ENCODE measurements around the gene RPLP1. TPM values are rescaled to one million over a fixed set of nuclear protein-coding genes. Genes with fewer than 3 reads are reported as not detected.
A peak's percentile ranks its signal among the peaks of the same experiment; 100 is the strongest.

Gene RPLP1
- total RNA-seq = 74.7 and 82.4 TPM in 2 replicates
- polyA plus RNA-seq = 621 and 633 TPM in 2 replicates
- polyA plus RNA-seq (2012) = 2,184 and 2,401 TPM in 2 replicates
- 489 and 632 TPM in 2 replicates for polyA minus RNA-seq (ENCODE audit: low replicate concordance)

DNA sequence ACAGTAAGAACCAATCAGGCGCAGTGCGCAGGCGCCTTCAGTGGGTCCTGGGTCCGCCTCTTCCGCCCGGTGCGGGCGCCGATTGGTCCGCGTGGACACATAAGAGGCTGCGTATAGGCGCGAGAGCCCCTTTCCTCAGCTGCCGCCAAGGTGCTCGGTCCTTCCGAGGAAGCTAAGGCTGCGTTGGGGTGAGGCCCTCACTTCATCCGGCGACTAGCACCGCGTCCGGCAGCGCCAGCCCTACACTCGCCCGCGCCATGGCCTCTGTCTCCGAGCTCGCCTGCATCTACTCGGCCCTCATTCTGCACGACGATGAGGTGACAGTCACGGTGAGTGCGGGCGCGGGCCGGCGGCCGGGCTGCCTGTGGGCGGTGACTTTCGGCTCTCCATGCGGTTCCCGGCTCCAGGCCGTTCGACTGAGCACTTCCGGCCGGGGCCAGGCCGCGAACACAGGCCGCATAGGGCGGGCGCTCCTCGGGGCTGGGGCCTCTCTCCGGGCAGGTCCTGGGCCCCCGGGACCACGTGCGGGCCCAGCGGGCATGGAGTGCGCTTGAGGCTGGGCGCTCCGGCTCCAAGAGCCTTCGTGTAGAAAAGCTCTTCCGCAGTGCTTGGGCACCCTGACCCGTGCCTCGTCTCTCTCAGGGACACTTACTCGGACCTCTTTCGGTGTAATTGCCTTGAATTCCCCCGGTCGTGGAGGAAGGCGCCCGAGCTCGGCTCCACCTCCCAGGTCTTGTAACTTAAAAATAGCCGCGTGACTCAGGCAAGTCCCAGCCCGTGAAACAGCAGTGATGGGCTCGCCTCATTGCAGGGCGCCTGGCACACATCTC is at the start of gene RPLP1:
RPLP1 (plus strand) TSS at position 127 of the 830 bp plus-strand sequence; CDS start at position 258, 131 bp downstream.
- peak; percentile 90 to 96 for DNase-seq (ENCODE audit: low read depth in 2 of 2)
- H2AFZ ChIP-seq (ENCODE audit: low read length) = peak within 1 kb of the TSS; percentile 60

DNA sequence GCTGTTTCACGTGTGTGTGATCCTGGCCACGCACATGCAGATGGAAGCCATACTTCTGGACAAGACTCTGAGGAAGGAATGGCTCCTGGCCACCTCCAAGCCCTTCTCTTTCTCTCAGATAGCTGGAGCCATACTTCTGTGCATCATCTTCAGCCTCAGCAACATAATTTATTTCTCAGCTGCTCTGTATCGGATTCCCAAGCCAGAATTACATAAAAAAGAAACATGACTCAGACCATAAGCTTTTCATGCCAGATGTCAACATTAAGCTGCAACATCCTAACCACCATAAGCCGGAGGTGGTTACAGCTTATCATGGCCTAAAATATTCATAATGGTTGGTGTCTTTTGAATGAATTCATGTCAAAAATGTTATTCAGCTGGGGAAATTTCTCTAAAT is 49.0 kb upstream of the RPLP1 start:
- H3K27ac ChIP-seq (ENCODE audit: insufficient read depth, low read length) = peak overlapping the region; percentile 40
- H3K27me3 ChIP-seq (ENCODE audit: control insufficient read depth, insufficient read depth, low read length) = no peaks in the 10 kb centered on the region
- no peak overlapping the region for H2AFZ ChIP-seq (ENCODE audit: low read length)
- no peak overlapping the region for H3K9ac ChIP-seq (ENCODE audit: insufficient read depth, low read length)
- no peaks in the 10 kb centered on the region for H3K36me3 ChIP-seq (ENCODE audit: control insufficient read depth, insufficient read depth, low read length)
- H3K4me1 ChIP-seq (ENCODE audit: control insufficient read depth, extremely low read depth, insufficient read depth, low read length) = peaks cover 14% of the 10 kb centered on the region
- no peaks in the 10 kb centered on the region for H3K9me3 ChIP-seq (ENCODE audit: control insufficient read depth, insufficient read depth, low read depth, low read length)
- TF ChIP-seq, protein P1, sequence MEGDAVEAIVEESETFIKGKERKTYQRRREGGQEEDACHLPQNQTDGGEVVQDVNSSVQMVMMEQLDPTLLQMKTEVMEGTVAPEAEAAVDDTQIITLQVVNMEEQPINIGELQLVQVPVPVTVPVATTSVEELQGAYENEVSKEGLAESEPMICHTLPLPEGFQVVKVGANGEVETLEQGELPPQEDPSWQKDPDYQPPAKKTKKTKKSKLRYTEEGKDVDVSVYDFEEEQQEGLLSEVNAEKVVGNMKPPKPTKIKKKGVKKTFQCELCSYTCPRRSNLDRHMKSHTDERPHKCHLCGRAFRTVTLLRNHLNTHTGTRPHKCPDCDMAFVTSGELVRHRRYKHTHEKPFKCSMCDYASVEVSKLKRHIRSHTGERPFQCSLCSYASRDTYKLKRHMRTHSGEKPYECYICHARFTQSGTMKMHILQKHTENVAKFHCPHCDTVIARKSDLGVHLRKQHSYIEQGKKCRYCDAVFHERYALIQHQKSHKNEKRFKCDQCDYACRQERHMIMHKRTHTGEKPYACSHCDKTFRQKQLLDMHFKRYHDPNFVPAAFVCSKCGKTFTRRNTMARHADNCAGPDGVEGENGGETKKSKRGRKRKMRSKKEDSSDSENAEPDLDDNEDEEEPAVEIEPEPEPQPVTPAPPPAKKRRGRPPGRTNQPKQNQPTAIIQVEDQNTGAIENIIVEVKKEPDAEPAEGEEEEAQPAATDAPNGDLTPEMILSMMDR (conservative IDR thresholded peaks at IDR 0.05 in 1 of 2, IDR thresholded peaks at IDR 0.05 in 1 of 2; ENCODE audit: low read depth in 1 of 2, low read length in 2 of 2) = no peak
- TF ChIP-seq EZH2 (IDR thresholded peaks at IDR 0.05; ENCODE audit: low read length, missing control alignments) = no peak
- H3K79me2 ChIP-seq (ENCODE audit: control insufficient read depth, insufficient read depth, low read length) = peaks cover 4% of the 10 kb centered on the region
- peak; percentile 88 to 93 for DNase-seq (ENCODE audit: low read depth in 2 of 2)
- peak overlapping the region; percentile 55 for H3K4me2 ChIP-seq (ENCODE audit: extremely low read depth, insufficient read depth, low read length)
- no peaks in the 10 kb centered on the region for H4K20me1 ChIP-seq (ENCODE audit: control insufficient read depth, extremely low read depth, insufficient read depth, low read length)
- H3K4me3 ChIP-seq (replicated peaks in 1 of 4; ENCODE audit: control extremely low read depth in 1 of 4, insufficient read depth in 1 of 4, low read depth in 3 of 4, low read length in 4 of 4) = no peak overlapping the region

More for the DNA sequence above, at the start of gene RPLP1:
- Histone ChIP-seq H3K9me3 (ENCODE audit: control insufficient read depth, insufficient read depth, low read depth, low read length) (no peaks in the 10 kb centered on the region), H3K36me3 (ENCODE audit: control insufficient read depth, insufficient read depth, low read length) (peaks cover 4% of the 10 kb centered on the region), H3K27ac (ENCODE audit: insufficient read depth, low read length) (peak within 1 kb of the TSS; percentile 68), H4K20me1 (ENCODE audit: control insufficient read depth, extremely low read depth, insufficient read depth, low read length) (peaks cover 6% of the 10 kb centered on the region), H3K4me1 (ENCODE audit: control insufficient read depth, extremely low read depth, insufficient read depth, low read length) (peaks cover 9% of the 10 kb centered on the region), H3K9ac (ENCODE audit: insufficient read depth, low read length) (peak within 1 kb of the TSS; percentile 82), H3K79me2 (ENCODE audit: control insufficient read depth, insufficient read depth, low read length) (peaks cover 34% of the 10 kb centered on the region), H3K4me2 (ENCODE audit: extremely low read depth, insufficient read depth, low read length) (peak within 1 kb of the TSS; percentile 53), H3K27me3 (ENCODE audit: control insufficient read depth, insufficient read depth, low read length) (no peaks in the 10 kb centered on the region), H3K4me3 (replicated peaks in 1 of 4; ENCODE audit: control extremely low read depth in 1 of 4, insufficient read depth in 1 of 4, low read depth in 3 of 4, low read length in 4 of 4) (peak within 1 kb of the TSS; percentile 71 to 97 (median 81))
- TF ChIP-seq EZH2 (IDR thresholded peaks at IDR 0.05; ENCODE audit: low read length, missing control alignments) = no peak
- TF ChIP-seq, protein P1 (conservative IDR thresholded peaks at IDR 0.05 in 1 of 2, IDR thresholded peaks at IDR 0.05 in 1 of 2; ENCODE audit: low read depth in 1 of 2, low read length in 2 of 2) = no peak

GRCh38 chr15:69405110-69405509 is 47.5 kb upstream of the RPLP1 start:
- Histone ChIP-seq H4K20me1 (ENCODE audit: control insufficient read depth, extremely low read depth, insufficient read depth, low read length) (no peaks in the 10 kb centered on the region), H3K4me3 (replicated peaks in 1 of 4; ENCODE audit: control extremely low read depth in 1 of 4, insufficient read depth in 1 of 4, low read depth in 3 of 4, low read length in 4 of 4) (no peak overlapping the region), H2AFZ (ENCODE audit: low read length) (no peak overlapping the region), H3K79me2 (ENCODE audit: control insufficient read depth, insufficient read depth, low read length) (peaks cover 7% of the 10 kb centered on the region), H3K4me2 (ENCODE audit: extremely low read depth, insufficient read depth, low read length) (no peak overlapping the region), H3K9me3 (ENCODE audit: control insufficient read depth, insufficient read depth, low read depth, low read length) (no peaks in the 10 kb centered on the region), H3K27ac (ENCODE audit: insufficient read depth, low read length) (no peak overlapping the region), H3K36me3 (ENCODE audit: control insufficient read depth, insufficient read depth, low read length) (no peaks in the 10 kb centered on the region), H3K9ac (ENCODE audit: insufficient read depth, low read length) (no peak overlapping the region), H3K27me3 (ENCODE audit: control insufficient read depth, insufficient read depth, low read length) (no peaks in the 10 kb centered on the region), H3K4me1 (ENCODE audit: control insufficient read depth, extremely low read depth, insufficient read depth, low read length) (peaks cover 14% of the 10 kb centered on the region)
- TF ChIP-seq, protein P1 (conservative IDR thresholded peaks at IDR 0.05 in 1 of 2, IDR thresholded peaks at IDR 0.05 in 1 of 2; ENCODE audit: low read depth in 1 of 2, low read length in 2 of 2) = no peak
- TF ChIP-seq EZH2 (IDR thresholded peaks at IDR 0.05; ENCODE audit: low read length, missing control alignments) = no peak
- DNase-seq (ENCODE audit: low read depth in 2 of 2) = no peak
